ENCODE measurements around the gene CFAP65. TPM values are rescaled to one million over a fixed set of nuclear protein-coding genes. Genes with fewer than 3 reads are reported as not detected.

The CFAP65 gene
- total RNA-seq, 1 experiment from 2014 or later, result 0.44 TPM

GRCh38 chr2:219026946-219027345 lies 14.4 kb downstream of the CFAP65 start:
- Mint-ChIP-seq H3K9me3 (no peaks in the 10 kb centered on the region), H3K36me3 (no peaks in the 10 kb centered on the region), H3K27ac (no peak overlapping the region), H3K27me3 (ENCODE audit: low read depth) (no peaks in the 10 kb centered on the region; the same call in 1 of the 2 replicates), H3K4me1 (peaks cover 5% of the 10 kb centered on the region), H3K4me3 (no peak overlapping the region)
- POLR2A ChIA-PET, result no interaction called here
- ATAC-seq, result no peak
- CTCF ChIA-PET, result interaction anchor here (0.6 to 8.4 kb wide), 8 partner anchors 23 to 150 kb away, joined by 3 to 91 read pairs (median 8); no protein-coding TSS in a partner anchor
- TF ChIP-seq RORB (CRISPR knock-in tag; IDR thresholded peaks at IDR 0.05), result no peak
- no peak for TF ChIP-seq ZNF532 (CRISPR knock-in tag; IDR thresholded peaks at IDR 0.05; ENCODE audit: borderline replicate concordance)
- no peak for TF ChIP-seq ZNF416 (CRISPR knock-in tag; IDR thresholded peaks at IDR 0.05)
- TF ChIP-seq ZBTB43 (CRISPR knock-in tag; IDR thresholded peaks at IDR 0.05), result no peak
- no peak for TF ChIP-seq ZNF263 (CRISPR knock-in tag; IDR thresholded peaks at IDR 0.05; ENCODE audit: low read depth)
- no peak for TF ChIP-seq FOXK1 (CRISPR knock-in tag; IDR thresholded peaks at IDR 0.05)
- DNase-seq (ENCODE audit: low spot score), result no peak

GRCh38 chr2:219025637-219026585 lies 15.4 kb downstream of the CFAP65 start:
- DNase-seq (ENCODE audit: low spot score), result no peak
- Mint-ChIP-seq H3K27me3 (ENCODE audit: low read depth) (no peaks in the 10 kb centered on the region), H3K36me3 (no peaks in the 10 kb centered on the region), H3K27ac (no peak overlapping the region), H3K4me1 (peaks cover 5% of the 10 kb centered on the region), H3K9me3 (no peaks in the 10 kb centered on the region), H3K4me3 (no peak overlapping the region)
- ChIA-PET CTCF (interaction anchor here (0.9 to 8.4 kb wide), 7 partner anchors 15 to 129 kb away, joined by 3 to 91 read pairs (median 10); no protein-coding TSS in a partner anchor), POLR2A (no interaction called here)
- ATAC-seq, result no peak
- TF ChIP-seq ZNF138 (CRISPR knock-in tag; conservative IDR thresholded peaks at IDR 0.05) (no peak), E2F5 (CRISPR knock-in tag; IDR thresholded peaks at IDR 0.05) (no peak), TEAD4 (CRISPR knock-in tag; IDR thresholded peaks at IDR 0.05) (no peak), NR2C2 (CRISPR knock-in tag; IDR thresholded peaks at IDR 0.05) (no peak), ZNF512 (CRISPR knock-in tag; IDR thresholded peaks at IDR 0.05; ENCODE audit: borderline replicate concordance) (no peak), ATF6 (CRISPR knock-in tag; IDR thresholded peaks at IDR 0.05) (no peak), MXD4 (CRISPR knock-in tag; IDR thresholded peaks at IDR 0.05; ENCODE audit: borderline replicate concordance) (no peak), ATF1 (CRISPR knock-in tag; IDR thresholded peaks at IDR 0.05) (no peak), E2F1 (CRISPR knock-in tag; IDR thresholded peaks at IDR 0.05) (no peak), FOXP4 (CRISPR knock-in tag; IDR thresholded peaks at IDR 0.05) (no peak), JAZF1 (CRISPR knock-in tag; IDR thresholded peaks at IDR 0.05) (no peak), ATF3 (CRISPR knock-in tag; conservative IDR thresholded peaks at IDR 0.05) (no peak)
